IMR-90 (cell line): ENCODE results near the gene MAML3. TPM values are rescaled to one million over a fixed set of nuclear protein-coding genes. Genes with fewer than 3 reads are reported as not detected.

Experiments used
- ATAC-seq: fragments of 200-7000 bp; cut with Tn5 transposase; 2 replicates; pipeline ENCODE4 v1.9.1; 2020; ENCODE audit warnings: low read depth, mild to moderate bottlenecking, moderate library complexity
- BruUV-seq: library from RNA; stranded (reverse); fragments of 400-500 nt; replicated peaks from 2 replicates; lab custom pipeline; 2021; lab: Mats Ljungman, UMichigan
- CTCF ChIA-PET: fragments of 300-600 bp; formaldehyde crosslinking; extraction: SDS; loops from one replicate; lab custom pipeline; 2021; ENCODE audit warnings: antibody characterized with exemption; lab: Yijun Ruan, JAX
- POLR2A ChIA-PET: fragments of 300-600 bp; sonication (Branson Sonifier 250); formaldehyde crosslinking; loops from one replicate; lab custom pipeline; 2022; ENCODE audit warnings: antibody characterized with exemption; ENCODE audit not compliant: unreplicated experiment; lab: Charles Lee
- DNase-seq: peaks from one replicate; pipeline ENCODE4 v3.0.0; 2013
- H2AFZ ChIP-seq: replicated peaks from 2 replicates; pipeline ENCODE3; 2013; ENCODE audit warnings: low read length, mild to moderate bottlenecking; ENCODE audit not compliant: poor library complexity
- H2AK5ac ChIP-seq: 2 replicates; pipeline ENCODE4 v1.6.1; 2013; ENCODE audit warnings: low read depth, low read length, inconsistent platforms
- H2AK9ac ChIP-seq: replicated peaks from 2 replicates; pipeline ENCODE3; 2013; ENCODE audit warnings: mild to moderate bottlenecking, low read depth, low read length, moderate library complexity; ENCODE audit not compliant: poor library complexity
- H2BK120ac ChIP-seq: 2 replicates; pipeline ENCODE4 v1.6.1; 2013; ENCODE audit warnings: low read depth, low read length, inconsistent platforms
- H2BK15ac ChIP-seq: 3 replicates; pipeline ENCODE4 v1.6.1; 2013; ENCODE audit warnings: low read depth, low read length, inconsistent platforms
- H2BK20ac ChIP-seq: 2 replicates; pipeline ENCODE4 v1.6.1; 2013; ENCODE audit warnings: low read depth, mild to moderate bottlenecking, inconsistent platforms, low read length, moderate library complexity
- H2BK5ac ChIP-seq: 2 replicates; pipeline ENCODE4 v1.6.1; 2013; ENCODE audit warnings: mild to moderate bottlenecking, low read depth, low read length, inconsistent platforms; ENCODE audit not compliant: poor library complexity, severe bottlenecking
- H3K14ac ChIP-seq: replicated peaks from 2 replicates; pipeline ENCODE4 v1.6.1; 2013; ENCODE audit warnings: low read depth, low read length, inconsistent platforms
- H3K18ac ChIP-seq: 2 replicates; pipeline ENCODE4 v1.6.1; 2013; ENCODE audit warnings: low read depth, low read length, control low read depth
- H3K23ac ChIP-seq: 2 replicates; pipeline ENCODE4 v1.6.1; 2013; ENCODE audit warnings: low read depth, low read length, inconsistent platforms
- H3K27ac ChIP-seq: 2 replicates; pipeline ENCODE4 v1.5.1; 2013; ENCODE audit warnings: mild to moderate bottlenecking, control low read depth, low read length; ENCODE audit not compliant: insufficient read depth
- H3K27me3 ChIP-seq: 2 replicates; pipeline ENCODE4 v1.6.1; 2013; ENCODE audit warnings: low read length; ENCODE audit not compliant: control insufficient read depth, insufficient read depth
- H3K36me3 ChIP-seq: 2 replicates; pipeline ENCODE4 v1.6.1; 2013; ENCODE audit warnings: low read length, mixed read lengths; ENCODE audit not compliant: control insufficient read depth, insufficient read depth
- H3K4ac ChIP-seq: 2 replicates; pipeline ENCODE4 v1.6.1; 2013; ENCODE audit warnings: low read depth, low read length, inconsistent platforms
- H3K4me1 ChIP-seq: 2 replicates; pipeline ENCODE4 v1.6.1; 2013; ENCODE audit warnings: low read length, mixed read lengths; ENCODE audit not compliant: control insufficient read depth, insufficient read depth
- H3K4me2 ChIP-seq: 2 replicates; pipeline ENCODE4 v1.6.1; 2013; ENCODE audit warnings: low read depth, mild to moderate bottlenecking, control low read depth, low read length, moderate library complexity
- H3K4me3 ChIP-seq: 2 replicates; pipeline ENCODE4 v1.5.1; 2013; ENCODE audit warnings: low read depth, mild to moderate bottlenecking, control low read depth, low read length, moderate library complexity; ENCODE audit not compliant: insufficient read depth
- H3K56ac ChIP-seq: 2 replicates; pipeline ENCODE4 v1.6.1; 2013; ENCODE audit warnings: low read length, inconsistent platforms; ENCODE audit not compliant: insufficient read depth; ENCODE audit errors: extremely low read depth
- H3K79me1 ChIP-seq, 2 experiments: 2 replicates each; pipeline ENCODE4 v1.6.1; 2013; ENCODE audit warnings: low read length in 2 of 2, inconsistent platforms in 1 of 2, low read depth in 1 of 2
- H3K9ac ChIP-seq: 2 replicates; pipeline ENCODE4 v1.6.1; 2013; ENCODE audit warnings: low read depth, low read length, control low read depth
- H3K9me1 ChIP-seq: 2 replicates; pipeline ENCODE4 v1.6.1; 2013; ENCODE audit warnings: low read length, inconsistent platforms; ENCODE audit not compliant: insufficient read depth
- H3K9me3 ChIP-seq: 2 replicates; pipeline ENCODE4 v1.6.1; 2013; ENCODE audit warnings: low read length; ENCODE audit not compliant: control insufficient read depth, insufficient read depth
- H4K20me1 ChIP-seq: 2 replicates; pipeline ENCODE4 v1.6.1; 2013; ENCODE audit warnings: low read length, inconsistent platforms; ENCODE audit not compliant: insufficient read depth
- H4K5ac ChIP-seq: 2 replicates; pipeline ENCODE4 v1.6.1; 2013; ENCODE audit warnings: mild to moderate bottlenecking, low read depth, low read length, control low read depth
- H4K8ac ChIP-seq, 2 experiments: 2 replicates each; pipeline ENCODE4 v1.6.1; 2013; ENCODE audit warnings: low read depth in 2 of 2, low read length in 2 of 2, control low read depth in 1 of 2, inconsistent platforms in 1 of 2
- H4K91ac ChIP-seq: 2 replicates; pipeline ENCODE4 v1.6.1; 2013; ENCODE audit warnings: low read depth, low read length, inconsistent platforms; ENCODE audit not compliant: insufficient read depth
- BHLHE40 ChIP-seq: fragments of 150-350 bp; IDR thresholded peaks from 2 replicates; pipeline ENCODE4 v1.6.1; 2016; ENCODE audit warnings: mild to moderate bottlenecking, low read depth, low read length
- CHD1 ChIP-seq: IDR thresholded peaks from 2 replicates; pipeline ENCODE4 v1.6.1; 2012; ENCODE audit warnings: low read depth, low read length, improper control_type of control experiment
- FOS ChIP-seq: fragments of 150-350 bp; IDR thresholded peaks from 2 replicates; pipeline ENCODE4 v1.6.1; 2016; ENCODE audit warnings: low read depth, low read length
- RFX5 ChIP-seq: IDR thresholded peaks from 2 replicates; pipeline ENCODE4 v1.8.0; 2012; ENCODE audit warnings: low read depth, mild to moderate bottlenecking, low read length, moderate library complexity
- SMC3 ChIP-seq: fragments of 150-350 bp; IDR thresholded peaks from 2 replicates; pipeline ENCODE4 v1.6.1; 2016; ENCODE audit warnings: low read depth, mild to moderate bottlenecking, antibody characterized with exemption, low read length, moderate library complexity
- WGBS, 2 experiments: methylation state at CpG; one replicate each; pipeline versions ENCODE4 v1.1.5 to v1.1.7; 2013; ENCODE audit warnings: missing lambda C conversion rate in 2 of 2; ENCODE audit not compliant: insufficient read length in 1 of 2; ENCODE audit errors: extremely low coverage in 2 of 2; 5-methylcytosine and 5-hydroxymethylcytosine counted together
- dilution Hi-C: fragments of 300-500 bp; cut with HindIII; formaldehyde crosslinking; loops from one replicate; pipeline ENCODE4 v1.14.3; 2018; ENCODE audit warnings: low sequenced_read_pairs; ENCODE audit not compliant: unreplicated experiment
- in situ Hi-C: fragments of 300-500 bp; cut with MboI; formaldehyde crosslinking; loops from 3 replicates; pipeline ENCODE4 v1.14.3; 2019; ENCODE audit warnings: low sequenced_read_pairs, inconsistent platforms, mixed read lengths
- intact Hi-C: fragments of 100-400 bp; cut with micrococcal nuclease; formaldehyde crosslinking; loops from 2 replicates; pipeline ENCODE4 v1.10.0; 2022
- polyA plus RNA-seq, 3 experiments: library from polyadenylated mRNA; depleted of rRNA; stranded (reverse); fragments of >200 nt; gene quantifications; 2 replicates each; pipeline ENCODE4 v1.2.3, GENCODE V29; 2012; ENCODE audit warnings: low replicate concordance in 1 of 3
- total RNA-seq: library from RNA; depleted of rRNA; stranded (reverse); fragments of >200 nt; gene quantifications from 2 replicates; pipeline ENCODE4 v1.2.3, GENCODE V29; 2012
- TF ChIP-seq, protein P1 (sequence below): fragments of 150-350 bp; IDR thresholded peaks from 2 replicates; pipeline ENCODE4 v1.6.1; 2016; ENCODE audit warnings: low read depth, mild to moderate bottlenecking, low read length, moderate library complexity, borderline replicate concordance

Gene MAML3
- total and polyA plus RNA-seq, 2 of the 4 experiments (the other 2 are of a cell fraction) = 0.90 to 1.7 TPM

- peak overlapping the region; percentile 85 for H3K18ac ChIP-seq
- no peak overlapping the region for H3K9ac ChIP-seq
- ChIA-PET CTCF (no interaction called here), POLR2A (no interaction called here)
- H3K56ac ChIP-seq = no peak overlapping the region; the same call in 1 of the 2 replicates
- H4K8ac ChIP-seq = peak overlapping the region; percentile 21 to 73; a peak in 2 of 4 replicates
- H3K79me1 ChIP-seq = no peaks in the 10 kb centered on the region
- intact Hi-C loops = no loop called here
- H3K36me3 ChIP-seq = peaks cover 2% of the 10 kb centered on the region; the same call in 1 of the 2 replicates
- H2BK120ac ChIP-seq = peak overlapping the region; percentile 81
- no peaks in the 10 kb centered on the region for H3K9me3 ChIP-seq
- dilution Hi-C loops = no loop called here
- TF ChIP-seq, protein P1, sequence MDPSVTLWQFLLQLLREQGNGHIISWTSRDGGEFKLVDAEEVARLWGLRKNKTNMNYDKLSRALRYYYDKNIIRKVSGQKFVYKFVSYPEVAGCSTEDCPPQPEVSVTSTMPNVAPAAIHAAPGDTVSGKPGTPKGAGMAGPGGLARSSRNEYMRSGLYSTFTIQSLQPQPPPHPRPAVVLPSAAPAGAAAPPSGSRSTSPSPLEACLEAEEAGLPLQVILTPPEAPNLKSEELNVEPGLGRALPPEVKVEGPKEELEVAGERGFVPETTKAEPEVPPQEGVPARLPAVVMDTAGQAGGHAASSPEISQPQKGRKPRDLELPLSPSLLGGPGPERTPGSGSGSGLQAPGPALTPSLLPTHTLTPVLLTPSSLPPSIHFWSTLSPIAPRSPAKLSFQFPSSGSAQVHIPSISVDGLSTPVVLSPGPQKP = no peak
- TF ChIP-seq BHLHE40 (no peak), CHD1 (no peak), SMC3 (no peak), RFX5 (no peak), FOS (no peak)
- BruUV-seq = no TSS peak
- DNase-seq = no peak
- peak overlapping the region; percentile 88 for H2BK20ac ChIP-seq
- 60% methylated on average over 1 of the region's 6 CpGs; no CpG with 5 or more reads in 1 of the 2 experiments for WGBS, 2 experiments
- peak overlapping the region; percentile 12; the same call in 1 of the 2 replicates for H3K4me2 ChIP-seq
- in situ Hi-C loops = no loop called here
- H2AK9ac ChIP-seq = peak overlapping the region; percentile 76
- peak overlapping the region; percentile 51 for H2BK5ac ChIP-seq
- H4K20me1 ChIP-seq = no peaks in the 10 kb centered on the region
- H3K23ac ChIP-seq = peak overlapping the region; percentile 59
- peak overlapping the region; percentile 70; the same call in 1 of the 2 replicates for H3K14ac ChIP-seq
- H3K27ac ChIP-seq = peak overlapping the region; percentile 86; the same call in 1 of the 2 replicates
- peak overlapping the region; percentile 44; the same call in 1 of the 2 replicates for H2AK5ac ChIP-seq
- peak overlapping the region; percentile 85 for H3K4ac ChIP-seq
- H3K9me1 ChIP-seq = peaks cover 8% of the 10 kb centered on the region; the same call in 1 of the 2 replicates
- H3K4me1 ChIP-seq = peaks cover 9% of the 10 kb centered on the region
- H4K91ac ChIP-seq = peak overlapping the region; percentile 62; the same call in 1 of the 2 replicates
- no peak overlapping the region for H3K4me3 ChIP-seq
- H2BK15ac ChIP-seq = no peak overlapping the region
- ATAC-seq = peak; percentile 70
- peak overlapping the region; percentile 73 for H4K5ac ChIP-seq
- peak overlapping the region; percentile 77 for H2AFZ ChIP-seq
- no peaks in the 10 kb centered on the region for H3K27me3 ChIP-seq
Observed at GRCh38 chr4:139682741-139683151, 471.2 kb downstream of the MAML3 start.
